OCI-M2 (cell line): Measurements from ENCODE around the gene SPRN.
"Not testable (repeated sequence)": the region's sequence is repeated elsewhere in the genome, so short reads cannot be mapped to it uniquely, and the experiment has no call there.

Source experiments
- DNase-seq: peaks from one replicate; lab custom pipeline; 2025; ENCODE audit not compliant: unreplicated experiment; lab: John Stamatoyannopoulos, UW

SPRN gene

GRCh38 chr10:133440633-133441285 is 16.3 kb upstream of the SPRN start:
- no peak for DNase-seq

GRCh38 chr10:133439517-133440461 is 15.4 kb upstream of the SPRN start:
- DNase-seq = no peak

DNA sequence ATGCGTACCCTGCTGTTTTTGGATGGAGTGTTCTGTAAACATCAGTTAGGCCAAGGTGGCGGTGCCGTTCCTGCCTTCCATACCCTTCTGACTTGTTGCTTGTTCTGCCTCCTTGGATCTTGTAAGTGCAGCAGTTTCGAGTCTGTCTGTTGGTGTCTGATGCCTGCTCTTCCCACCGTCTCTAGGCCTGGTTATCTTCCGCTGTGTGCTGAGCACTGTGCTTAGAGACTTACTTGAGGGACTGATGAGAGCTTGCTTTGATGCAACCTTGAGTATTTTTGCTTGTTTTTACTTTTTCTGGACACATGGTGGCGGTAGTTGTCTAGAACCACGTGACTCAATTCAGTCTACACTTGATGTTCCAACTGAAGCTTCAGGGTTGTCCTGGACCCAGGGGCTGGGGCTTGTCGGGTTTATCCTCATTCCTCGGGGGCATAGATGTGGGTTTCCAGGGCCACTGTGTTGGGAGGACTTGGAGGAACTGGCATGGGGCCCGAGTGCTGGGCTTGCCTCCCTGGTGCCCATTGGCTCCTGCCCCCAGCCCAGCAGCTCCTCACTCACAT is 14.4 kb upstream of the SPRN start:
- no peak for DNase-seq

DNA sequence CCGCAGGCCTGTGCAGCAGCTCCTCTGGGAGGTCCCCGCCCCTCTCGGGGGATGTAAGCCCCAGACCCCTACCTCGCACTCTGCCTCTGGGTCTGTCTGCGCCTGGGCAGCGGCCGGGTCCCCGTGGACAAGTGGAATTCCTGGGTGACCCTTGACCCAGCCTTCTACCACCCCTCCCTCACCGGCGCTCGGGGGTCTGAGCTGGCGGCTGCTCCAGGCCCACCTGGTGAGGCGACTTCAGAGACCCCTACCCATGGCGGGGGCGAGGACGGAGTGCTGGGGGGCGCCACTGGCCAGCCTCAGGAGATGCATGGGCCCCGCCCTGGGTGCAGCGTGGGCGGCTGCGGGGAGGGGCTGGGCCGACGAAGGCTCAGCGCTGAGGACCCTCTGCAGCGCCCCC is 8.4 kb upstream of the SPRN start:
- not testable (repeated sequence) for DNase-seq

GRCh38 chr10:133431888-133432613 is 7.6 kb upstream of the SPRN start:
- DNase-seq = not testable (repeated sequence)

DNA sequence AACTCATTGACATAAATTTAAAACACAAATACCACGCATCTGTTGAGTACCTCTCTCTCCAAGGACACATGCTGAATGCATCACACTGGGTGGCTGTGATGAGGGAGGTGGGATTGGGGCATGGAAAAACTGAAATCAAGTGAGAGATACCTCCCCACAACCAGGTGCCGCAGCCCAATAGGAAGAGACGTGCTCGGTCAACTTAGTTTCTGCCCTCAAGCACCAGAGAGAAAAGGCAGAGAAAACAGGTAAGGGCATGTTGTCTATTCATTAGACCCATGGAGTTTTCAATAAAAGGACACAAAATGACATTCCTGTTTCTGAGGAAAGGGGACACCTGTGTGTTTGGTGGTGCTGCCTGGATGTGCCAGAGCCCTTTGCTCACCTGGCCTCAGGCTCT is 5.1 kb upstream of the SPRN start:
- not testable (repeated sequence) for DNase-seq

GRCh38 chr10:133424102-133424501 is 323 bp downstream of the SPRN start:
- DNase-seq = not testable (repeated sequence)

DNA sequence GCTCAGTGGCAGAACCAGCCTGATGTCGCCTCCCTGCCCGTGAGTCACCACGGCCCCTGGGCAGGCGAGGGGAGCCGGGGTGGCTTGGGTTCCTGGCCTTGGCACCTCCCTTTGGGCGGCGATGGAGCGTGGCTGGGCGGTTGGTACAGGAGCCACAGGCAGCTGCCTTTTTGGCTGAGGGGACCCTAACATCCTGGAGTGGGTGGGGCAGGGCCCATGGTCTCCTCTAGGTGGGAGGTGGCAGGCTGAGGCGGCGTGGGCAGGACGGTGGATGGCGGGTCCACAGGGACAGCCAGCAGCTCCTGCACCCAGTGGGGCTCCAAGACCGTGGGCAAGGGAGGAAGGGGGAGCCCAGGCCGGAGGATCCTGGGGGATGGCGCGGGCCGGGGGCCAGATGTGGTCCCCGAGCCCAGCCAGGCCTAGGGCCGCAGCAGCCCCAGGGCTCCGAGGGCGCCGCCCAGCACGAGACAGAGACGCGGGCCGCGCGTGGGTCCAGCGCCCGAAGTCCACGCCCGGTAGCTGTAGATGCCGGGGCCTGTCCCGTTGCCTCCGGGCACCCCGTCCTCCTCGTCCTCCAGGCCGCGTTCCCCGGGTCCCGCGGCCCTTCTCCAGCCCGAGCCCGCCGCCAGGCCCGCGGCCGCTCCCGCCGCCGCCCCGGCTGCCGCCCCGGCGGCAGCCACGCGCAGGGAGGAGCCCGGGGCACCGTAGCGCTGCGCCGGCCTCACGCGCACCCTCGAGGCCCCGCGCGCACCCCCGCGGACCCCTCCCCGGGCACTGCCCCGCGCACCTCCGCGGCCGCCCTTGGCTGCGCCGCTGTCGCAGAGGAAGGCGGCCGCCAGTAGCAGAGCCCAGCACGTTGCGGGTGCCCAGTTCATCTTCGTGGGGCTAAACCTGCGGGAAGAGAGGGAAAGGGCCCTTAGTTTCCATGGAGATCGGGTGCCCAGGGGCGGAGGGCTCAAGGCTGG is 1.3 kb downstream of the SPRN start:
- DNase-seq = no peak

DNA sequence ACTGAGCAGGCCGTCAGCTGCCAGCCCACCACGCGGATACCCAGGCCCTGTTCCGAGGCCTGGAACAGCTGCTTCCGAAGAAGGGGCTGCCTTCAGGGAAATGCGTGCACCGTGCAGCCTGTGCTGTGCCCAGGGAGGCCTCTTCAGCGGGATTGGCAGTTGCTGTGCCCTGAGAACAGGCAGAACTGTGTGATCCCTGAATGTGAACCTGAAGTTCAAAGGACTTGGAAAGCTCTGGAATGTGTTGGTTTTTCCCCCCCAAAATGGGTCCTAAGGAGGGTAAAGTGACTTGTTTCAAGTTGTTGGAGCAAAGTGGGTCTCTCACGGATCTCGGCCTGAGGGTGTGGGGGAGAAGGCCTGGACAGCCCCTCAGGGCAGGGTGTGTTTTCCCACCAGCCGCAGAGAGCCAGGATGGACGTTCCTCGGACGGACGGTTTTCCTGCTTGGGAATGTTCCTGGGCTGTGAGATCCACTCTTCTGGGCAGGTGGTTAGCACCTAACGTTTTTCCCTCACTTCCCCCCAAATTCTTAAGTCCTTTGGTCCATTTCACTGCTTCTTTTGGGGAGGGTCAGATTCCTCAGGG is 2.1 kb downstream of the SPRN start:
- DNase-seq = no peak

DNA sequence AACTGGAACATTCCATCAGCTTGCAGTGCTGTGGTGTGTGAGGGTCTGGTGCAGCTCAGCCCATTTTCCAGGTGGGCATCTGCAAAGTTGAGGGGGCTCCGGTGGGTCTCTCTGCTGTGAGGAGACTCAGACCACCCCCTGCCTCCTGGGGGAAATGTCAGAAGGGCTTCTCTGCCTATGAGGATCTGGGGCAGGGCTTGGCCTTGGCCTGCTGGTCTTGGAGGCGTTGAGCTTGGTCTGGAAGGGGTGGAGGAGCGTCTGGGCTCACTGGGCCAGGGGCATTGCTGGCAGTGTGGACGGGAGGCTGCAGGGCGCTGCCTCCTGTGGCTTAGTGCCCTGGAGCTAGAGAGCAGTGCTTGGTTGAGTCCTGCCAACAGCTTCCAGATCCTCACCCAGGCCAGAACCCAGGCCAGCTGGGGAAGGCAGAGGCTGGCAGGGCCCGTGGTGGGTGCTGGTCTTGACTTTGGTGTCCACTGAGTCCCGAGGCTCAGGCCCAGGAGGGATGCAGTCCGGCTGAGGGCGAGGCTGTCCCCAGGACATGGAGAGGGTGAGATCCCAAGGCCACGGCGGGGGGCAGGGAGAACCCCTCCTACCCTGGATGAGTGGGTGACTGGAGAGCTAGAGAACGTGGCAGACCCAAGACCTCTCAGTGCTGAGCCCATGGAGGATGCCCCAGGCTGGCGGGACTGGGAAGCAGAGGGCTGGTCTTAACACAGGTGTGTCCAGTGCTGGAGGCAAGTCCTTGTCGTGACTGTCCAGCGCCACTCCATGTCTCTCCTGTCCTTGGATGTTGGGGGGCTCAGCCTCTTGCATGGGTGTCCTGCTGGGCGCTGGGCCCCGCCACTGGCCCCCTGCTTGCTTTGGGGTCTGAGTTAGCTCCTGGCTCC is 2.8 kb downstream of the SPRN start:
- no peak for DNase-seq

GRCh38 chr10:133420579-133420978 is 3.8 kb downstream of the SPRN start:
- no peak for DNase-seq

DNA sequence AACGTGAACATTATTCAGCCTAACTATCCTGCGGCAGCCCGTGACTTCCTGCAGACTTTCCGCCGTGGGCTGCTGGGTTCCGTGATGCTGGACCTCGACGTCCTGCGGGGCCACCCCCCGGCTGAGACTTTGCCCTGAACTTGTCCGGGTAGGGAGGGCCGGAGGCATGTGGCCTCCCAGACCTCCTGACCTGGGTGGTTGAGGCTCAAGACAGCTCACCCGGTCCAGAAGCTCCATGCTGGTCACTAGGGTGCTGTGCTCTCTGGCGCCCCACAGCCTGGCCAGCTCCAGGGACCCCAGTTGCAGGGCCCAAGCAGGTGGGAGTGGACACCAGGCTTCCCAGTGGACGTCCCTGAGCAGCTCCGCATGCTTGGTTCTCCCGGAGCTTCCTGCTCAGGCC is 4.4 kb downstream of the SPRN start:
- no peak for DNase-seq

- DNase-seq = no peak
These were observed 5.0 kb downstream of the SPRN start for GRCh38 chr10:133419211-133419950.

DNA sequence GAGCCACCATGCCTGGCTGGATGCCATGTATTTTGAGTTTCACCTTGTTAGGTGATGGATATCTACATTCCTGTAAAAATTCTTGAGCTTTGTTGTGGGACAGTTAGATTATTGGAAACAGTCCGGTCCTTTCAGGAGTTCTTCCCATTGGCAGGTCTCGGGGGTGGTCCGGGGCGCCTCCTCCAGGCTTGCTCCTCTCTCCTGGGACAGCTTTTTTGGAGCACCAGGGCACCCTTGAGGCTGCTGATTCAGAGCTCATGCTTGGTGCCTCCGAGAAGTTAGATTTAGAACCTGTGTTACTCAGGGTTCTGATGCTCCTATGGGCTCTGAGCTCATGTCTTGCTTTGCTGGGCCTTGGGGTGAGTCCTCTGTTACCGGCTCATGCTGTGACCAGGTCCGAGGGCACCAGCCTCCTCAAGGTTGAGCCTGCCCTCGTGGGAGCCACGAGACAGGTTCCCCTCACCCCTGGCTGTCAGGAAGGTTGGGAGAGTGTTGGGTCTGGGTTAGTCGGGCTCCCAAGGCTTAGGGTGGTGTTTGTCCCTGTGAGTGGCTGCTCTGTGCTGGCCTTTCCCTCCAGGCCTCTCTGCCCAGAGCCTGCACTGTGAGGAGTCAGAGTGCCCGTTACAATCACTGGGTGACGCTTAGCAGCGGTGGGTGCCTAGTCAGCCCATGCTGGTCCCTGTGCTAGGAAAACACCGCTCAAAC is 6.0 kb downstream of the SPRN start:
- DNase-seq = no peak

DNA sequence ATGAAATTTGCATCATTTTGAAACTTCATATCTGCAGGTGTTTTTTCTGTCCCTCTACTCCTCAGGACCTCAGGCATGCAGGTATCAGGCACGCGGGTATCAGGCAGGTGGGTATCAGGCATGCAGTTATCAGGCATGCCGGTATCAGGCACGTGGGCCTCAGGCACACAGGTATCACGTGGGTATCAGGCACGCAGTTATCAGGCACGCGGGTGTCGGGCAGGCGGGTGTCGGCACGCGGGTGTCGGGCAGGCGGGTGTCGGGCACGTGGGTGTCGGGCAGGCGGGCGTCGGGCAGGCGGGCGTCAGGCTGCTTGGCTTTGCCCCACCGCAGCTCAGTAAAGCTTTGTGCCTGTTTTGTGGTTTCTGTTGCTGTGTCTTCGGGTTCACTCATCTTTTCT is 8.7 kb downstream of the SPRN start:
- DNase-seq = no peak

GRCh38 chr10:133414401-133414800 is 10.0 kb downstream of the SPRN start:
- DNase-seq = not testable (repeated sequence)

- no peak for DNase-seq
These were observed 12.1 kb downstream of the SPRN start for GRCh38 chr10:133412381-133412711.
